Choroid plexus epithelial cell (primary cell): ENCODE data around the gene THBD.

Source experiments
- DNase-seq: peaks from one replicate; pipeline ENCODE4 v3.0.0-alpha.2; 2010; ENCODE audit warnings: low read depth
- H3K4me3 ChIP-seq: 2 replicates; pipeline ENCODE4 v1.5.1; 2011; ENCODE audit warnings: low read depth, mild to moderate bottlenecking, control low read depth, low read length, moderate library complexity
- TF ChIP-seq, protein P1 (sequence below): conservative IDR thresholded peaks from 2 replicates; pipeline ENCODE4 v1.5.1; 2011; ENCODE audit warnings: low read depth, mild to moderate bottlenecking, control low read depth, inconsistent platforms, low read length, moderate library complexity

Gene THBD, protein sequence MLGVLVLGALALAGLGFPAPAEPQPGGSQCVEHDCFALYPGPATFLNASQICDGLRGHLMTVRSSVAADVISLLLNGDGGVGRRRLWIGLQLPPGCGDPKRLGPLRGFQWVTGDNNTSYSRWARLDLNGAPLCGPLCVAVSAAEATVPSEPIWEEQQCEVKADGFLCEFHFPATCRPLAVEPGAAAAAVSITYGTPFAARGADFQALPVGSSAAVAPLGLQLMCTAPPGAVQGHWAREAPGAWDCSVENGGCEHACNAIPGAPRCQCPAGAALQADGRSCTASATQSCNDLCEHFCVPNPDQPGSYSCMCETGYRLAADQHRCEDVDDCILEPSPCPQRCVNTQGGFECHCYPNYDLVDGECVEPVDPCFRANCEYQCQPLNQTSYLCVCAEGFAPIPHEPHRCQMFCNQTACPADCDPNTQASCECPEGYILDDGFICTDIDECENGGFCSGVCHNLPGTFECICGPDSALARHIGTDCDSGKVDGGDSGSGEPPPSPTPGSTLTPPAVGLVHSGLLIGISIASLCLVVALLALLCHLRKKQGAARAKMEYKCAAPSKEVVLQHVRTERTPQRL

GRCh38 chr20:23049201-23050075 lies at the start of gene THBD:
THBD (minus strand) TSS chr20:23049672; CDS start chr20:23049504, 168 bp downstream.
- DNase-seq: peak; percentile 45
- peak within 1 kb of the TSS; percentile 61 for H3K4me3 ChIP-seq
- TF ChIP-seq, protein P1, sequence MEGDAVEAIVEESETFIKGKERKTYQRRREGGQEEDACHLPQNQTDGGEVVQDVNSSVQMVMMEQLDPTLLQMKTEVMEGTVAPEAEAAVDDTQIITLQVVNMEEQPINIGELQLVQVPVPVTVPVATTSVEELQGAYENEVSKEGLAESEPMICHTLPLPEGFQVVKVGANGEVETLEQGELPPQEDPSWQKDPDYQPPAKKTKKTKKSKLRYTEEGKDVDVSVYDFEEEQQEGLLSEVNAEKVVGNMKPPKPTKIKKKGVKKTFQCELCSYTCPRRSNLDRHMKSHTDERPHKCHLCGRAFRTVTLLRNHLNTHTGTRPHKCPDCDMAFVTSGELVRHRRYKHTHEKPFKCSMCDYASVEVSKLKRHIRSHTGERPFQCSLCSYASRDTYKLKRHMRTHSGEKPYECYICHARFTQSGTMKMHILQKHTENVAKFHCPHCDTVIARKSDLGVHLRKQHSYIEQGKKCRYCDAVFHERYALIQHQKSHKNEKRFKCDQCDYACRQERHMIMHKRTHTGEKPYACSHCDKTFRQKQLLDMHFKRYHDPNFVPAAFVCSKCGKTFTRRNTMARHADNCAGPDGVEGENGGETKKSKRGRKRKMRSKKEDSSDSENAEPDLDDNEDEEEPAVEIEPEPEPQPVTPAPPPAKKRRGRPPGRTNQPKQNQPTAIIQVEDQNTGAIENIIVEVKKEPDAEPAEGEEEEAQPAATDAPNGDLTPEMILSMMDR: no peak

GRCh38 chr20:23097636-23098580 lies 48.4 kb upstream of the THBD start:
- TF ChIP-seq, protein P1: no peak
- no peak overlapping the region for H3K4me3 ChIP-seq
- DNase-seq: no peak

- TF ChIP-seq, protein P1: no peak
- H3K4me3 ChIP-seq: no peak overlapping the region
- DNase-seq: no peak
Measured at GRCh38 chr20:23096986-23097520, 47.6 kb upstream of the THBD start.

GRCh38 chr20:23096097-23096496 lies 46.6 kb upstream of the THBD start:
- TF ChIP-seq, protein P1: no peak
- no peak for DNase-seq

DNA sequence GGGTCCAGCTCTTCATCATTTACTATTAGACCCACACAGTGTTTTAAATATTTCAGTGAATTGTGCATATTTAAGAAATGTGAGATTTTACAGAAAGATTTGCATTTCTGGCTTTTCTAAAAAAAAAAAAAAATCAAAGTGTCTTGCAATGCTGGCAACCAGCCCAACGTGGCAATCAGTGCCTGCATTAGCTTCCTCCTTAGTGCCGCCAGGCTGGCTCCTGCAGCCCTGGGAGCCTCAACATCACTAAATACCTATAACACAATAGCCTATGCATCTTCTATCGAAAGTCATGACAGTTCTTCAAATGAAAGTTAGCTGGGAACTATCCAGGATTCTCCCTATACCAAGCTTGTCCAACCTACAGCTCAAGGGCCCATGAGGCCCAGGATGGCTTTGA lies 46.0 kb upstream of the THBD start:
- DNase-seq: no peak
- no peak overlapping the region for H3K4me3 ChIP-seq
- TF ChIP-seq, protein P1: no peak

More at GRCh38 chr20:23096097-23096496, 46.6 kb upstream of the THBD start:
- H3K4me3 ChIP-seq: no peak overlapping the region

DNA sequence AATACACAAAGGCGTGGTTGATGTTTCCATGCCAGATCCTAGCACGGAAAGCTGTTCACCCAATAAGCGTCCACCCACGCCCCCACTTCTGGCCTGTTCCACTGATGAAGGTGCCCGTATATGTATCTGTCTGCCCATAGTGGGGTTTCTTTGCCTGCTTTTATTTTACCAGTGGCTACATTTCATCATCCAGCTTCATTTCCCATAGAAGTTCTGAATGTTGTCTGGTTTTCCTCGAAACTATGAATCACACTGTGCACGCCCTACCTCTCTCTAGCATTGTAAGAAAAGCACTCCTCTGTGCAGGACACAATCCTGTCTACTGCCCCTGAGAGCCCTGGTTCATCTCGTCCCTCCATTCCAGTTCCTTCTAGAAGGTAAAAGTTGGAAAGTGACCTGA lies 45.5 kb upstream of the THBD start:
- no peak overlapping the region for H3K4me3 ChIP-seq
- DNase-seq: peak; percentile 39
- TF ChIP-seq, protein P1: no peak
